B cell (primary cell): Measurements from ENCODE around the gene PLG.

Experiments used
- CTCF ChIP-seq: fragments of 200-600 bp; IDR thresholded peaks from one replicate; pipeline ENCODE4 v1.8.0; 2022; ENCODE audit warnings: antibody characterized with exemption, mild to moderate bottlenecking
- EZH2 ChIP-seq: IDR thresholded peaks from 2 replicates; pipeline ENCODE4 v1.6.1; 2012; ENCODE audit warnings: borderline replicate concordance, low read depth, mild to moderate bottlenecking, moderate library complexity, low read length; ENCODE audit not compliant: insufficient read depth, poor library complexity, severe bottlenecking

- no peak for TF ChIP-seq CTCF
- no peak for TF ChIP-seq EZH2
These were observed 35.9 kb downstream of the PLG start for GRCh38 chr6:160737934-160738333.
